Stimulated activated CD4-positive, alpha-beta T cell treated with anti-CD3 and anti-CD28 coated beads, Interleukin-15, amount 100 ng/mL, for 48 hours (primary cell): ENCODE measurements around the gene NKD1.

Experiments used
- DNase-seq, 2 donors: peaks; one replicate each; pipeline ENCODE4 v3.0.0-alpha.2; 2020; ENCODE audit warnings: low read depth in 2 of 2

Gene NKD1

DNA sequence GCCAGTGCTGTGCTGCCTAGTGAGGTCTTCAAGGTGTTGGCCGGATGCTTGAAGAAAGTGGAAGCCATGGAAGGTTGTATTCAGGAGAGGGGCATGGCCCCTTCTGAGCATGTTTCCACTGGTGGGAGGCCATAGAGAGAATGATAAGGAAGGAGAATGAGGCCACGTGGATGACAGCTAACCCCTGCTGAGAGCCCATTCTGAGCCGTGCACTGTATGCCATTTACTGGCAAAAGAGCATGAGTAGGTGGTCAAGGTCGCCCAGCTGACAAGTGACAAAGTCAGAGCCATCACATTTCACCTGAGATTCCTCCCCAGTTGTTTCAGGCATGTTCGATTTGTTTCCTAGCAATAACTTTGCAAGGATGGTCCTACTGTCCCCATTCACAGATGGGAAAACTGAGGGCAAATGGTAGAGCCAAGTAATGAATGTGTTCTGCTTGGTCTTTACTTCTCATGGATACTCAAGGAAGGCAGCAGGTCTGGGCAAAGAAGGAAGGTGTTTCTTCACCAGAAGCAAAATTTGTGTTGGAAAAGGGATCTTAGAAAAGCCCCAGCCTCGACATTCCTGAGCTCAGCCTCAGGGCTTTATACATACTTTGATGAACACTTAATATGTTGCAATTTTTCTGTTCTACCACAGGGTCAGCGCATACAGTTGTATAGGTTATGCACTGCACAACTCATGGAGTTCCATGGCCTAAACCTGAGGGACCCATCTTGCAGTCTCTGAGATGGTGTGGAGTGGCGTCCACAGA lies 10.5 kb upstream of the NKD1 start:
- DNase-seq = no peak

DNA sequence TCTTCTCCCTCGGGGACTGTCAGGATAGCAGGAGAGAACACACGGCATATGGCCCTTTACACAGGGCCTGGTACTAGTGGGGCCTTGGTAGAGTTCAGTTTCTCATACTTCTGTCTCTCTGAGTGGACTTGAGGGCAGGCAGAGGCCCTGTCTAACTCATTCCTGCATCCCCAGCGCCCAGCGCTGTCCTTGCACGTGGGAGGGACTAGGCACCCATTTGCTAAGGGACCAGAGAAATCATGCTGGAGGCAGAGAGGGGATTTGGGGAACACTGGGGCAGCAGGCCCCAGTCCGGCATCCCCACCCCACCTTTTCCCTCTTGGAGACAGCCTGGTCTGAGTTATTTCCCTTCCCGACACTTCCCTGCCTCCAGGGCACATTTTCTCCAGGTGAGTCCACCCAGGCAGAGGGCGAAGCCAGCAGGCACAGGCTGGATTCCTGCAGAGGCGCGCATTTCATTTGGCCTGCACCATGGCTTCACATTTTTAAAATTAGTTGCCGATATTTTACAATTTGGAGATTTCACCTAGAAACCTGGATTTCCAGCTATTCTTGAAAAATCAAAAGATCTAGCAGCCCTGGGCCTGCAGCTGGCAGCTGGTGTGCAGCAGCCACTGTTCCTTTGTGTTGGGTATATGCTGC lies 9.7 kb upstream of the NKD1 start:
- DNase-seq = no peak

DNA sequence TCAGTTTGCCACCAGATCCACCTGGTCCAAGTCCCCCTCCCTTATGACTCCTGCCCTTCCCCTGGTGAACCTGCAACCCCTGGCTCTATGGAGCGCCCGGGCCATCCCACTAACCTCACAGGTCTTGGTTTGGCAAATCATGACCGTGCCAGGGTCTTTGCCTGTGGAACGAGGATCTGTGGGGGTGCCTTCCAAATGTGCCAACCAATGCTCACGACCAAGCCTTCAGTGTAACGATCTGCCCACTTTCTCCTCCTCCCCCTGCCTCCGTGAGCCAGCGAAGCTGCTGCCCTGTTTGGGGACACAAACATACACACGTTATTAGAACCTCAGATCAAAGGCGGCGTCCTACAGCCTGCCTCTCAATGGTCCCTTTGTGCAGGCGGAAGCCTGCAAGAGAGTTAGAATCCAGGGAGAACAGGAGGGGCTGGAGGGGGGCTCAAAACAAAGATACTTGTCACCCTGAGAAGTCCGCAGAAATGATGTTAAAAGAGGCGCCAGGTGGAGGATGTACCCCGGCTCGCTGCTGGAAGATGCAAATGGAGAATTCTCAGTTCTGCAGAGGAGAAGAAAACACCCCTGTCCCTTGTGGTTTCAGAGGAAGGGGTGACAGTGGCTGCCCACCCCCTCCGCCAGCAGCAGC lies 9.0 kb upstream of the NKD1 start:
- DNase-seq = no peak

GRCh38 chr16:50539822-50540710 lies 8.1 kb upstream of the NKD1 start:
- no peak for DNase-seq

DNA sequence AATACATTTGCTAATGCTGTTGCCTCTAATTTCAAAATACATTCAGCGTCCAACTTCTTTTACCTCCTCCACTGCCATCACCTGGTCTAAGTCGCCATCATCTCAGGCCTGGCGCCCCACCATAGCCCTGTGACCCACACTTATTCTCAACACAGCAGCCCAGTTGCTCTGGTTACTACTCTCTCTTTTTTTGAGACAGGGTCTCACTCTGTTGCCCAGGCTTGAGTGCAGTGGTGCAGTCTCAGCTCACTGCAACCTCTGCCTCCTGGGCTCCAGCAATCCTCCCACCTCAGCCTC lies 7.5 kb upstream of the NKD1 start:
- DNase-seq = no peak

- no peak for DNase-seq
Measured at GRCh38 chr16:50542703-50543102, 5.5 kb upstream of the NKD1 start.

- no peak for DNase-seq
Measured at GRCh38 chr16:50546125-50546524, 2.1 kb upstream of the NKD1 start.

- peak in 1 of 2 donors; percentile 42 for DNase-seq
Measured at GRCh38 chr16:50547340-50548124, 664 bp upstream of the NKD1 start.

GRCh38 chr16:50548909-50549560 lies 839 bp downstream of the NKD1 start:
- DNase-seq = no peak

- DNase-seq = no peak
Measured at GRCh38 chr16:50549561-50549915, 1.3 kb downstream of the NKD1 start.

DNA sequence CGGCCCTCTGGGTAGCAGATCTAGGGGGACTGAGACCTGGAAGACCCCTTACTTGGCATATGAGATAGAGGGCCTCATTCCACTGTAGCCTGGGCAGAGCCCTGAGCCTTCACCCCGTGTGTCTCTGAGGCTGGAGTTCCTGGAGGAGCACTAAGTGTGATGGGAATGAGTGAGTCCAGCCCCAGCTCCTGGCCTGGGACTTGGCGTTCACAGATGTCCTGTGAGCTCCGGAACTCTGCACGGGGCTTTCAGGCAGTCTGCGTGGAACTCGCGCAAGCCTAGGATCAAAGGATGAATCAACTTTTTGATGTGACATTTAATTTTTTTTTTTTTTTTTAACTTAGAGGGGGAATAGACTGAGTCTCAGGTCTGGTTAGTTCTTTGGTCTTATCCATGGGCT lies 1.8 kb downstream of the NKD1 start:
- no peak for DNase-seq

GRCh38 chr16:50550866-50551641 lies 2.9 kb downstream of the NKD1 start:
- DNase-seq = no peak

GRCh38 chr16:50552476-50553101 lies 4.4 kb downstream of the NKD1 start:
- DNase-seq = no peak

- no peak for DNase-seq
Measured at GRCh38 chr16:50553182-50553710, 5.0 kb downstream of the NKD1 start.

- DNase-seq = no peak
Measured at GRCh38 chr16:50553731-50554360, 5.7 kb downstream of the NKD1 start.

DNA sequence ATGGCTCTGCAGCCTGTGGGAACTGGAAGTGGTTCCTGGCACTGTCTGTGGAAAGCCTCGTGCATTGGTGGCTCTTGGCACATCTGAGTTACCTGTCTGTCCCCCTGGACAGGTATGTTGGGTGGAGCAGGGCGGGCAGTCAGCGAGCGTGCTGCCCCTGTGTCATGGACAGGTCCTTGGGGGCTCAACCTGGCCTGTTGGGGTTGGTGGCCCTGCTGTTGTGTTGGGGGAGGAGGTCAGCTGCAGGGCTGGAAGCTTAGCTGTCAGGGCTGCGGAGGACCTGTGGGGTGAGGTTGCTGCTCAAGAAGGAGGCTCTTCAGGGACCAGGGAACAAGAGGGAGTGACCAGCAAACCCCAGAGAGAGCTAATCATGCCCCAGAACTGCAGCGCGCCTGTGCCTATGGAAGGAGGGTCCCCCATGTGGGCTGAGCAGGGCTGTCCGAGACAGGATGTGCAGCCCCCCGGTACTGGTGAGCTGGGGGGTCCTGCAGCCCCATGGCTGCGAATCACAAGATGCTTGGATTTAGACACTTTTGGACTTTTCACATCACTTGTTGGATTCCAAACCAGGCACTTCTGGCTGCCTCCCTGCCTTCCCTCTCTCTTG lies 7.2 kb downstream of the NKD1 start:
- no peak for DNase-seq

DNA sequence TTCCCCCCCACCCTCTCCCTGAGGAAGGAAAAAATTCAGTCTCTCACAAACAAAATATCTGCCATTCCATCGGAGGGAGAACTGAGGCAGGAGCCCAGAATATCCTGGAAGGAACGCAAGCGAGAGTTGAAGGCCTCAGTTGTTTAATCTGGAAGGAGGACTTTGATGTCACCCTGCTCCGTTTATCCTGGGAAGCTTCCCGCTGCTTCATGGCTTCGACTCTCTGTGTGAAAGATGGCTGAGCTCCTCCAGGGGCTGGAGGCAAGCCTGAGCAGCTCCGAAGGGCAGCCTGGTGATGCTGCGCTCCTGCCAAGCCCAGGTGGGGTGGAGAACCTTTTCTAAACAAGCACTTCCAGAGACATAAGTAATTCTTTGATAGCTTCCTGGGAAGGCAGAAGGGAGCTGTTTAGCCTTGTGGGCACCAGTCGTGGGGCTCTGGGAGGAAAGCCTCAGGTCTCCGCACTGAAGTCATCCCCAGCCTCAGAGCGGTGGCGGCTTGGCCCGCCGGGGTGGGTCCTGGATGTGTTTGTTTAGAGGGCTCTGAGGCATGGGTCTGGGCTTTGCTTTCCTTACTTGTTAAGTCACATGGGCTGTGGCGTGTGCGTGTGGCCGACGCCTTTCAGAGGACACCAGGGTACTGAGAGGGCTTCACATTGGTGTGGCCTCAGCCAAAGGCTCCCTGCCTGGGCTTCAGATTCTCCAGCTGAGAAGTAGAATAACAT lies 7.9 kb downstream of the NKD1 start:
- no peak for DNase-seq

GRCh38 chr16:50557046-50557445 lies 8.8 kb downstream of the NKD1 start:
- DNase-seq = no peak
